Measurements from ENCODE around the gene MXI1. TPM values are rescaled to one million over a fixed set of nuclear protein-coding genes. Genes with fewer than 3 reads are reported as not detected.

Gene MXI1
- total and polyA plus RNA-seq, 2 of the 4 experiments (the other 2 are of a cell fraction), result 7.2 to 11.8 TPM

GRCh38 chr10:110207805-110208613 is 604 bp downstream of the MXI1 start:
- DNase-seq (peak; percentile 17), ATAC-seq (ENCODE audit: low read depth) (no peak)
- Histone ChIP-seq H3K23ac (ENCODE audit: low read depth, low read length) (peak overlapping the region; percentile 41; the same call in 1 of the 2 replicates), H2AK9ac (replicated peaks; ENCODE audit: low read depth, low read length, poor library complexity) (peak overlapping the region; percentile 83), H3K27me3 (ENCODE audit: control insufficient read depth, insufficient read depth, low read length) (peaks cover 12% of the 10 kb centered on the region), H3K4ac (ENCODE audit: low read depth, low read length) (peak overlapping the region; percentile 9; the same call in 1 of the 2 replicates), H2AK5ac (ENCODE audit: low read depth, low read length) (no peak overlapping the region), H3K56ac (ENCODE audit: extremely low read depth, insufficient read depth, low read length) (no peak overlapping the region), H3K4me2 (ENCODE audit: low read depth, low read length) (peak overlapping the region; percentile 63), H3K4me3 (ENCODE audit: insufficient read depth, low read depth, low read length) (peak overlapping the region; percentile 54), H3K9me3 (ENCODE audit: control insufficient read depth, insufficient read depth, low read length) (no peaks in the 10 kb centered on the region), H3K9ac (ENCODE audit: low read depth, low read length) (peak overlapping the region; percentile 76), H3K18ac (ENCODE audit: low read depth, low read length) (peak overlapping the region; percentile 33), H2BK120ac (ENCODE audit: low read depth, low read length) (no peak overlapping the region), H2BK20ac (ENCODE audit: low read depth, low read length) (no peak overlapping the region), H3K36me3 (ENCODE audit: control insufficient read depth, insufficient read depth, low read length) (no peaks in the 10 kb centered on the region), H3K27ac (ENCODE audit: insufficient read depth, low read length) (peak overlapping the region; percentile 39), H4K20me1 (ENCODE audit: insufficient read depth, low read length) (no peaks in the 10 kb centered on the region; the same call in 1 of the 2 replicates), H2BK15ac (ENCODE audit: low read depth, low read length) (no peak overlapping the region; the same call in 2 of the 3 replicates), H3K9me1 (ENCODE audit: insufficient read depth, low read length) (no peaks in the 10 kb centered on the region), H2BK5ac (ENCODE audit: low read depth, low read length, poor library complexity, severe bottlenecking) (peak overlapping the region; percentile 51), H2AFZ (replicated peaks; ENCODE audit: low read length, poor library complexity) (peak overlapping the region; percentile 95), H4K5ac (ENCODE audit: low read depth, low read length) (peak overlapping the region; percentile 21), H3K4me1 (ENCODE audit: control insufficient read depth, insufficient read depth, low read length) (0 out of 2 replicates have a peak, but pooled peaks cover 2% of the 10 kb centered on the region), H3K14ac (replicated peaks; ENCODE audit: low read depth, low read length) (0 out of 2 replicates have a peak overlapping the region, but pooled peaks have one; percentile 12), H3K79me1 (ENCODE audit: low read depth in 1 of 2, low read length in 2 of 2) (peaks cover 0 to 12% of the 10 kb centered on the region in 2 experiments; a peak in 2 of 4 replicates), H4K91ac (ENCODE audit: insufficient read depth, low read depth, low read length) (peak overlapping the region; percentile 40; the same call in 1 of the 2 replicates), H4K8ac (ENCODE audit: low read depth in 2 of 2, low read length in 2 of 2) (peak overlapping the region; percentile 16 to 37; a peak in 2 of 4 replicates)
- CTCF ChIA-PET, result interaction anchor here (0.6 to 2.1 kb wide), 9 partner anchors 9 to 324 kb away, joined by 3 to 8 read pairs (median 4); no protein-coding TSS in a partner anchor
- POLR2A ChIA-PET (ENCODE audit: unreplicated experiment), result interaction anchor here (0.7 kb wide), 1 partner anchor 305 kb away, joined by 11 read pairs; no protein-coding TSS in a partner anchor
- in situ Hi-C loops (cut with MboI; ENCODE audit: low sequenced_read_pairs), result no loop called here
- intact Hi-C loops (cut with micrococcal nuclease), result loop anchor here (1.0 to 2.0 kb wide), 2 partner anchors 69 to 71 kb away; no protein-coding TSS in a partner anchor
- TF ChIP-seq SMC3 (IDR thresholded peaks at IDR 0.05; ENCODE audit: low read depth, low read length), result no peak
- no peak for TF ChIP-seq FOS (IDR thresholded peaks at IDR 0.05; ENCODE audit: low read depth, low read length)
- TF ChIP-seq CEBPB (IDR thresholded peaks at IDR 0.05; ENCODE audit: low read depth, low read length), result no peak
- no peak for TF ChIP-seq CTCF (conservative IDR thresholded peaks at IDR 0.05; ENCODE audit: low read depth, low read length)
- TF ChIP-seq MAZ (IDR thresholded peaks at IDR 0.05; ENCODE audit: borderline replicate concordance, low read depth, low read length), result 0 out of 2 replicates have a peak, but pooled peaks have one; percentile 4
- TF ChIP-seq NFE2L2 (IDR thresholded peaks at IDR 0.05; ENCODE audit: low read depth, low read length), result no peak
- no peak for TF ChIP-seq RCOR1 (IDR thresholded peaks at IDR 0.05; ENCODE audit: insufficient replicate concordance, low read length)
- BruUV-seq (replicated peaks), result no TSS peak
- 0% methylated on average over 14 of the region's 57 CpGs; no CpG with 5 or more reads in 1 of the 2 experiments for WGBS, 2 experiments (ENCODE audit: extremely low coverage in 2 of 2, insufficient read length in 1 of 2)
- dilution Hi-C loops (cut with HindIII; ENCODE audit: low sequenced_read_pairs, unreplicated experiment), result no loop called here
